Testis (tissue), 2 donors: ENCODE results near the gene DENND5B.

ENCODE experiments used
- CTCF ChIP-seq, 3 experiments: fragments of 450-650 bp in 2 of 3; fragments of 200-600 bp in 1 of 3; sonication (generic) in 1 of 3; IDR thresholded peaks; one replicate each; pipeline ENCODE4 v1.5.1; 2016 to 2019; ENCODE audit warnings: antibody characterized with exemption in 3 of 3, mild to moderate bottlenecking in 2 of 3, moderate library complexity in 1 of 3
- POLR2A ChIP-seq: fragments of 450-650 bp; IDR thresholded peaks from one replicate; pipeline ENCODE4 v1.6.1; 2017; ENCODE audit warnings: antibody characterized with exemption, mild to moderate bottlenecking, moderate library complexity

GRCh38 chr12:31562594-31563328, 28.2 kb downstream of the DENND5B start:
- no peak for TF ChIP-seq CTCF (IDR thresholded peaks at IDR 0.05)
- TF ChIP-seq POLR2A, result no peak
